Transverse colon (tissue), 4 donors: ENCODE results near the gene MAK. TPM values are rescaled to one million over a fixed set of nuclear protein-coding genes. Genes with fewer than 3 reads are reported as not detected.

Experiments
- DNase-seq: peaks from one replicate; pipeline ENCODE4 v3.0.0-alpha.2; 2019
- H3K27ac ChIP-seq, 4 donors: fragments of 200-600 bp; sonication (generic); 2 replicates each; pipeline ENCODE4 v1.5.1; 2016 to 2018; ENCODE audit warnings: inconsistent platforms in 4 of 4
- H3K27me3 ChIP-seq: fragments of 200-600 bp; sonication (generic); 2 replicates; pipeline ENCODE4 v1.5.1; 2017; ENCODE audit warnings: inconsistent platforms
- H3K36me3 ChIP-seq, 4 donors: fragments of 200-600 bp; sonication (generic); 2 replicates each; pipeline ENCODE4 v1.5.1; 2017 to 2019; ENCODE audit warnings: inconsistent platforms in 4 of 4
- H3K4me1 ChIP-seq, 4 donors: fragments of 200-600 bp; sonication (generic); 2 replicates each; pipeline ENCODE4 v1.5.1; 2017 to 2020; ENCODE audit warnings: inconsistent platforms in 4 of 4
- H3K4me3 ChIP-seq, 4 donors: fragments of 200-600 bp; sonication (generic); 1 replicate in 1 of 4; 2 replicates in 3 of 4; pipeline versions ENCODE4 v1.5.1 to v1.6.1; 2017 to 2019; ENCODE audit warnings: inconsistent platforms in 4 of 4
- H3K9me3 ChIP-seq, 2 donors: fragments of 200-600 bp; sonication (generic); 2 replicates each; pipeline ENCODE4 v1.5.1; 2017 to 2019; ENCODE audit warnings: inconsistent platforms in 2 of 2
- EP300 ChIP-seq: sonication (generic); formaldehyde crosslinking; IDR thresholded peaks from one replicate; pipeline ENCODE4 v1.6.1; 2017; ENCODE audit warnings: antibody characterized with exemption, low read depth
- POLR2A ChIP-seq: fragments of 450-650 bp; IDR thresholded peaks from one replicate; pipeline ENCODE4 v1.6.1; 2016; ENCODE audit warnings: antibody characterized with exemption, mild to moderate bottlenecking, moderate library complexity
- POLR2AphosphoS5 ChIP-seq, 3 donors: sonication (generic); formaldehyde crosslinking; IDR thresholded peaks; one replicate each; pipeline ENCODE4 v1.6.1; 2016; ENCODE audit warnings: antibody characterized with exemption in 3 of 3
- WGBS, 2 donors: methylation state at CpG; one replicate each; pipeline ENCODE4 v1.1.5; 2018; ENCODE audit warnings: low coverage in 1 of 2; 5-methylcytosine and 5-hydroxymethylcytosine counted together
- in situ Hi-C, 4 donors: fragments of 200-750 bp; cut with MboI; loops; one replicate each; pipeline versions ENCODE4 v1.15.0 to v1.15.1; 2017; ENCODE audit warnings: low sequenced_read_pairs in 3 of 4, low pct_ligation_motif_present in 1 of 4, low pct_unique_long_range_greater_than_20kb in 1 of 4
- intact Hi-C: fragments of 100-400 bp; cut with DNase I; formaldehyde crosslinking; loops from one replicate; pipeline ENCODE4 v1.15.1; 2023; ENCODE audit warnings: low total_unique reads
- total RNA-seq, 4 donors: library from RNA; depleted of rRNA; stranded (reverse); fragments of >200 nt; gene quantifications; one replicate each; pipeline ENCODE4 v1.1.0, GENCODE V29; 2016
- TF ChIP-seq, protein P1 (sequence below), 5 experiments: fragments of 200-600 bp in 3 of 5; fragments of 450-650 bp in 2 of 5; sonication (generic) in 3 of 5; IDR thresholded peaks; 1 replicate in 2 of 5; 2 replicates in 3 of 5; pipeline ENCODE4 v1.5.1; 2016 to 2017; ENCODE audit warnings: antibody characterized with exemption in 5 of 5, inconsistent platforms in 3 of 5, mild to moderate bottlenecking in 2 of 5, moderate library complexity in 1 of 5

The MAK gene
- total RNA-seq, 4 donors from 2014 or later, result not detected

DNA sequence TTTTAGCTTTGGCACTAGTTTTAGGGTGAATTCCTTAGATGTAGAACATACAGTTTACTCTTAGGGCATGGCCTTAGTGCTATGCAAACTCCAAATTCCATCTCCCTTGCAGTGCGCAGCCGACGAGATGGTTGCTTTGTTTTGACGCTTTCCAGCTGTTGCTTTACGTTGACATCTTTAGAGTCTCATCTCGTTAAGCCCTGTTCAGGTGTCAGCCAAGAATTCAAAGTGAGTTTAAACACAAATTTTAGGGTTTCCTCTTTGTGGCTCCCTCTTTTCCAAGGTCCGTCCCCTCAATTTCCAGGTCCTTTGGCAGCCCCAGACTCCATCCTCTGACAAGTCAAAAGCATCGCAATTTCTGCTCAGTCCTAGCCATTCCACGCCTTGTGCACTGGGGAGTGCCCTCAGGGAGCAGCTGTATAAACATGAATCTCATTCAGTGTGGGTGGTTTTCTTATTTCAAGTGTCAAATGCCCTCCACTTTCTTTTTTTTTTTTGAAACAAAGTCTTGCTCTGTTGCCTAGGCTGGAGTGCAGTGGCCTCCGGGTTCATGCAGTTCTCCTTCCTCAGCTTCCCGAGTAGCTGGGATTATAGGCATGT, 14.1 kb upstream of the MAK start:
- DNase-seq, result no peak
- H3K27me3 ChIP-seq, result no peaks in the 10 kb centered on the region
- TF ChIP-seq POLR2A, result no peak
- TF ChIP-seq, protein P1, sequence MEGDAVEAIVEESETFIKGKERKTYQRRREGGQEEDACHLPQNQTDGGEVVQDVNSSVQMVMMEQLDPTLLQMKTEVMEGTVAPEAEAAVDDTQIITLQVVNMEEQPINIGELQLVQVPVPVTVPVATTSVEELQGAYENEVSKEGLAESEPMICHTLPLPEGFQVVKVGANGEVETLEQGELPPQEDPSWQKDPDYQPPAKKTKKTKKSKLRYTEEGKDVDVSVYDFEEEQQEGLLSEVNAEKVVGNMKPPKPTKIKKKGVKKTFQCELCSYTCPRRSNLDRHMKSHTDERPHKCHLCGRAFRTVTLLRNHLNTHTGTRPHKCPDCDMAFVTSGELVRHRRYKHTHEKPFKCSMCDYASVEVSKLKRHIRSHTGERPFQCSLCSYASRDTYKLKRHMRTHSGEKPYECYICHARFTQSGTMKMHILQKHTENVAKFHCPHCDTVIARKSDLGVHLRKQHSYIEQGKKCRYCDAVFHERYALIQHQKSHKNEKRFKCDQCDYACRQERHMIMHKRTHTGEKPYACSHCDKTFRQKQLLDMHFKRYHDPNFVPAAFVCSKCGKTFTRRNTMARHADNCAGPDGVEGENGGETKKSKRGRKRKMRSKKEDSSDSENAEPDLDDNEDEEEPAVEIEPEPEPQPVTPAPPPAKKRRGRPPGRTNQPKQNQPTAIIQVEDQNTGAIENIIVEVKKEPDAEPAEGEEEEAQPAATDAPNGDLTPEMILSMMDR (IDR thresholded peaks at IDR 0.05), result no peak
- TF ChIP-seq POLR2AphosphoS5 (IDR thresholded peaks at IDR 0.05), result no peak
- no peaks in the 10 kb centered on the region for H3K36me3 ChIP-seq
- in situ Hi-C loops, result no loop called here
- no peak overlapping the region for H3K27ac ChIP-seq
- H3K9me3 ChIP-seq, result peaks cover 0 to 6% of the 10 kb centered on the region in 2 donors
- no peak overlapping the region for H3K4me3 ChIP-seq
- 62% methylated on average over 5 to 11 of the region's 11 CpGs for WGBS, 2 donors
- H3K4me1 ChIP-seq, result no peaks in the 10 kb centered on the region
- intact Hi-C loops, result no loop called here

DNA sequence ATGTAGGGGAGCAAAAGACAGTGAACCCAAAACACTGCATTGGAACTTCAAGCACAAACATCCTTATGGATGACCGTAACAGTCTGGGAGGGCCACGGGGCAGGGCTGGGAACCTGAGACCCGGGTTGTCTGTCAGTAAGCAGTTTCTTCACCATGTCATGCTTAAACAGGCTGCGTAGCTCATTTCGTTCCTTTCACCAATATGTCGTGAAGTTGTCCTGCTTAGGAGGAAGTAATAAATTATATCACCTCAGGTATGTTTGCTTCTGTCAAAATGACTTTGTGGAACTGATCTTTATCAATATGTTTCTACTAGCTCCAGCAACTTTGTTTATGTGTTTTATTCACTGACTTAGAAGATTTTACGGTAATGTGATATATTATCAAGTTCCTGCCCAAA, 12.4 kb upstream of the MAK start:
- peaks cover 0 to 6% of the 10 kb centered on the region in 2 donors for H3K9me3 ChIP-seq
- H3K27me3 ChIP-seq, result no peaks in the 10 kb centered on the region
- DNase-seq, result no peak
- intact Hi-C loops, result no loop called here
- no peaks in the 10 kb centered on the region for H3K4me1 ChIP-seq
- TF ChIP-seq POLR2A (no peak), POLR2AphosphoS5 (IDR thresholded peaks at IDR 0.05) (no peak), EP300 (no peak)
- TF ChIP-seq, protein P1 (IDR thresholded peaks at IDR 0.05), result no peak
- no peaks in the 10 kb centered on the region for H3K36me3 ChIP-seq
- H3K27ac ChIP-seq, result no peak overlapping the region
- WGBS, 2 donors, result 50 to 51% methylated on average over 3 to 7 of the region's 7 CpGs
- in situ Hi-C loops, result no loop called here
- no peak overlapping the region for H3K4me3 ChIP-seq

DNA sequence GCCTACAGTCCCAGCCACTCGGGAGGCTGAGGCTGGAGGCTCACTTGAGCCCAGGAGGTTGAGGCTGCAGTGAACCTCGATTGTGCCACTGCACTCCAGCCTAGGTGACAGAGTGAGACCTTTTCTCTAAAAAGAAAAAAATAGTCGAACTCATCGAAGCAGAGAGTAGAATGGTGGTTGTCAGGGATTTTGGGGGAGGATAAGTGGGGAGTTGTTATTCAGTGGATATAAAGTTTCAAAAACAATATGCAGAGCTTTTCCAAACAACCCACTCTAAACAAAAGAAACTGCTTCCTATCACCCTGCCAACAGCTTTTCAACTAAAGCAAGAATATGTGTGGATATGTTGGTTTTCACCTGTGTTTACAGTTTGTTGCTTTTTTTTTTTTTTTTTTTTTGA, 11.6 kb upstream of the MAK start:
- in situ Hi-C loops (no loop called here), intact Hi-C loops (no loop called here)
- Histone ChIP-seq H3K4me1 (no peaks in the 10 kb centered on the region), H3K4me3 (no peak overlapping the region), H3K27me3 (no peaks in the 10 kb centered on the region), H3K9me3 (peaks cover 0 to 6% of the 10 kb centered on the region in 2 donors), H3K36me3 (no peaks in the 10 kb centered on the region), H3K27ac (no peak overlapping the region)
- WGBS, 2 donors, result 64 to 91% methylated on average over 2 to 4 of the region's 4 CpGs
- DNase-seq, result no peak
- no peak for TF ChIP-seq POLR2A
- TF ChIP-seq POLR2AphosphoS5 (IDR thresholded peaks at IDR 0.05), result no peak
- TF ChIP-seq, protein P1 (IDR thresholded peaks at IDR 0.05), result no peak
- TF ChIP-seq EP300, result no peak

DNA sequence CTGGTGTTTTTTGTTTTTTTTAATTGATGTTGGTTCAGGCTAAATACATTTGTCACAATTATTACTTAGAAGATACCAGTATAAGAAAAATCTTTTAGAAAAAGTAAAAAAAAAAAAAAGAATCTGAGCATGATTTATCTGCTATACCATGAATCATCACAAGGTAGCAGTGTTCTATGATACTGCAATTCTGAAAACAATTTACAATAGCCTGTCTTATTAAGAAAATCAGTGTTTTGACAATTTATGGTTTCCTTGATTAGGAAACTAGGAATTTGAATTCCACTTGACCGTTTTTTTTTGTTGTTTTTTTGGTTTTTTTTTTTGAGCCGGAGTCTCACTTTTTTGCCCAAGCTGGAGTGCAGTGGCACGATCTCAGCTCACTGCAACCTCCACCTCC, 9.3 kb upstream of the MAK start:
- intact Hi-C loops, result no loop called here
- 73 to 86% methylated on average over 3 of the region's 3 CpGs for WGBS, 2 donors
- Histone ChIP-seq H3K27ac (no peak overlapping the region), H3K4me3 (no peak overlapping the region), H3K36me3 (no peaks in the 10 kb centered on the region), H3K27me3 (no peaks in the 10 kb centered on the region), H3K4me1 (no peaks in the 10 kb centered on the region), H3K9me3 (no peaks in the 10 kb centered on the region)
- in situ Hi-C loops, result no loop called here
- no peak for DNase-seq
- TF ChIP-seq, protein P1 (IDR thresholded peaks at IDR 0.05), result peak in 2 of 5 experiments; percentile 8 to 16
- TF ChIP-seq EP300 (no peak), POLR2AphosphoS5 (IDR thresholded peaks at IDR 0.05) (no peak)
